ENCODE measurements around the gene AHSA1.

The AHSA1 gene

DNA sequence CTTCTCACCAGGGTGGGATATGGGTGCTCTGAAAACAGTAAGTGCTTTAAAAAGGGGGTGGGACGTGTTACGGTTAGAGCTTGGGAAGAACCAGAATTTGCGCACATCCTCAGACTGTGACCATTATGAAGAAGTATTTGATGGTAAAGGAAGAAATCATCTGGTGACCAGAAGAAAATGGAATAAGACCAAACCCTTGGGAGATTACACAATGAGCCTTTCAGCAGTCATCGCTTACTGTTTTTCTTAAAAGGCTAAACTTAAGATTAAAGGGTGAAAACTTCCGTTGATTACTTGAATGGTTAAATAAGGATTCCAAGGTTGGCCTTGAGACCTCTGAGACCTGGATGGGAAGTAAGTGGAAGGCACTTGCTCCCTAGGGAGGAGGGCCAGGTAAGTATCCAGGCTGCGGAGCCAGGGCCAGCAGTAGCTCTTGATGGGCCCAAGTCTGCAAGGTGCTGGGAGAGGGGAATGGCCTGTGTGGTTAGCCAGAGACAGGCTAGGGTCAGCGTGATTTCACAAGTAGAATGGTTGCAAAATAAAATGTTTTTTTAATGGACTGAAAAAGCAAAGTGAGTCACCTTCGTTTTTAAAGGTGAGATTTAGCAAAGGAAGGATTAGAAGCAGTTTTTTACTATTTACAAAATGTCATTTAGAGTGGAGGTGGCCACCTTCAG lies 53.7 kb downstream of the AHSA1 start:
- no peak for DNase-seq

DNA sequence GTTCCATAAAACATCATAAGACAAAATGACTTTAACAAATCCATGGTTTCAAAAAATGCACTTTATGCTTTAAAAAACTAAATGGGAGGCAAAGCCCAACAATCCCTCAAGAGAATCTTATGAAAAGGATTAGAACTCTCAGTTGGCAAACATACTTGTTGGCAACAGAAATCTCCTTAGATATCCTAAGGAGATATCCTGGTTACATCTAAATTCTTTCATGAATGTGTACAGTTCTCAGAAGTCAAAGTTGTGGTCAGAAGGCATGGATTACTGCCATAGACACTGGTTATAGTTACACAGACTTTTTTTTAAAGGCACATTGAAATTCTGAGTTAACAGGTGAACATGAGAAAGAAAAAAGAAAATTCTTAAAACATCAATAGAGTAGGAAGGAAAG lies 58.2 kb downstream of the AHSA1 start:
- DNase-seq = no peak

Measured in CD4-positive, alpha-beta T cell treated with Interleukin-17A for 1 hour (primary cell).